K562 (cell line): ENCODE measurements around the gene YPEL1. TPM values are rescaled to one million over a fixed set of nuclear protein-coding genes. Genes with fewer than 3 reads are reported as not detected.
A peak's percentile ranks its signal among the peaks of the same experiment; 100 is the strongest.

Source experiments
- BCLAF1 ChIP-seq, 2 experiments: fragments of 450-650 bp in 1 of 2; IDR thresholded peaks; 2 replicates each; pipeline ENCODE4 v1.6.1; 2011 to 2017; ENCODE audit warnings: low read depth in 2 of 2, antibody characterized with exemption in 1 of 2, borderline replicate concordance in 1 of 2, low read length in 1 of 2, mild to moderate bottlenecking in 1 of 2, mixed read lengths in 1 of 2; ENCODE audit not compliant: control insufficient read depth in 1 of 2
- E2F5 ChIP-seq: sonication (generic); formaldehyde crosslinking; IDR thresholded peaks from 2 replicates; pipeline ENCODE4 v1.8.0; 2022; ENCODE audit warnings: mild to moderate bottlenecking, missing genetic modification reagents
- ETS1 ChIP-seq: conservative IDR thresholded peaks from 2 replicates; pipeline ENCODE4 v1.6.1; 2011; ENCODE audit warnings: low read depth, mild to moderate bottlenecking, low read length; ENCODE audit not compliant: control insufficient read depth
- FOXK1 ChIP-seq: sonication (generic); formaldehyde crosslinking; IDR thresholded peaks from 2 replicates; pipeline ENCODE4 v1.8.0; 2022; ENCODE audit warnings: missing genetic modification reagents, mild to moderate bottlenecking, borderline replicate concordance
- MAFK ChIP-seq: IDR thresholded peaks from 2 replicates; pipeline ENCODE4 v1.6.1; 2011; ENCODE audit warnings: low read length, improper control_type of control experiment
- MCM2 ChIP-seq: fragments of 450-650 bp; IDR thresholded peaks from 2 replicates; pipeline ENCODE4 v1.6.1; 2017; ENCODE audit warnings: low read depth, mild to moderate bottlenecking
- MEF2D ChIP-seq: conservative IDR thresholded peaks from 2 replicates; pipeline ENCODE4 v1.6.1; 2016; ENCODE audit warnings: low read depth, missing genetic modification characterization, missing compliant biosample characterization
- RFX5 ChIP-seq: IDR thresholded peaks from 2 replicates; pipeline ENCODE4 v1.6.1; 2011; ENCODE audit warnings: low read depth, mild to moderate bottlenecking, improper control_type of control experiment, low read length
- TAF15 ChIP-seq: fragments of 200-400 bp; formaldehyde crosslinking; IDR thresholded peaks from 2 replicates; pipeline ENCODE4 v1.6.1; 2017; ENCODE audit warnings: mild to moderate bottlenecking, low read depth, low read length, moderate library complexity
- TAF7 ChIP-seq: fragments of 450-650 bp; IDR thresholded peaks from 2 replicates; pipeline ENCODE4 v1.6.1; 2016; ENCODE audit warnings: missing genetic modification characterization, missing compliant biosample characterization
- TCF7 ChIP-seq: sonication (generic); IDR thresholded peaks from 2 replicates; pipeline ENCODE4 v1.6.1; 2016; ENCODE audit warnings: antibody characterized with exemption, borderline replicate concordance
- TCFL5 ChIP-seq: fragments of 250-450 bp; sonication (Bioruptor Pico); conservative IDR thresholded peaks from 2 replicates; pipeline ENCODE4 v1.6.1; 2021; ENCODE audit warnings: mild to moderate bottlenecking, moderate library complexity, matching md5 sums
- TEAD1 ChIP-seq, 2 experiments: fragments of 450-650 bp in 1 of 2; sonication (generic) in 1 of 2; formaldehyde crosslinking; IDR thresholded peaks; 2 replicates each; pipeline versions ENCODE4 v1.4.0 to v1.8.0; 2020 to 2022; ENCODE audit warnings: mild to moderate bottlenecking in 2 of 2, missing genetic modification reagents in 1 of 2
- ZKSCAN3 ChIP-seq: fragments of 250-450 bp; sonication (Bioruptor Pico); IDR thresholded peaks from 2 replicates; pipeline ENCODE4 v1.4.0; 2020
- ZMIZ1 ChIP-seq, 2 experiments: fragments of 150-350 bp in 1 of 2; IDR thresholded peaks; 2 replicates each; pipeline ENCODE4 v1.6.1; 2012 to 2016; ENCODE audit warnings: low read depth in 2 of 2, low read length in 2 of 2, mild to moderate bottlenecking in 1 of 2, moderate library complexity in 1 of 2
- ZNF395 ChIP-seq: fragments of 200-800 bp; sonication (Bioruptor generic); IDR thresholded peaks from 2 replicates; pipeline ENCODE4 v1.6.1; 2017; ENCODE audit warnings: missing genetic modification characterization, missing compliant biosample characterization
- ZSCAN29 ChIP-seq: fragments of 450-650 bp; IDR thresholded peaks from 2 replicates; pipeline ENCODE4 v1.6.1; 2017
- polyA plus RNA-seq, 8 experiments: library from polyadenylated mRNA; depleted of rRNA in 4 of 8; stranded (reverse) in 5 of 8; unstranded in 3 of 8; fragments of >200 nt; fragmentation: Nextera tagmentation in 2 of 8; fragmentation: Illumina TruSeq in 1 of 8; extraction: Ambion mirVana in 2 of 8; extraction: Trizol in 1 of 8; gene quantifications; 2 replicates each; pipeline versions ENCODE4 v1.2.1 to v1.2.3, GENCODE V29; 2011 to 2014; ENCODE audit warnings: inconsistent platforms in 1 of 8, missing spikeins in 1 of 8
- total RNA-seq, 7 experiments: library from RNA; depleted of rRNA in 6 of 7; stranded (reverse); fragments of >200 nt in 6 of 7; fragmentation: Illumina TruSeq in 2 of 7; extraction: Trizol in 2 of 7; gene quantifications; 2 replicates each; pipeline versions ENCODE4 v1.2.1 to v1.2.3, GENCODE V29; 2011 to 2021; ENCODE audit warnings: low replicate concordance in 1 of 7

The YPEL1 gene
- total and polyA plus RNA-seq, 9 of the 15 experiments (the other 6 are each of a cell fraction or from before 2014, with no cell fraction given), result 0.07 to 2.2 (median 0.46) TPM

GRCh38 chr22:21778705-21779363 is 43.2 kb upstream of the YPEL1 start (continued):
- no peak for TF ChIP-seq MEF2D (tag)
- TF ChIP-seq BCLAF1 (IDR thresholded peaks at IDR 0.05; ENCODE audit: borderline replicate concordance in 1 of 2, control insufficient read depth in 1 of 2, low read depth in 2 of 2, low read length in 1 of 2), result no peak
- TF ChIP-seq TAF7 (tag), result no peak
- no peak for TF ChIP-seq ETS1
- no peak for TF ChIP-seq RFX5
- TF ChIP-seq TCFL5 (CRISPR knock-in tag), result no peak
- TF ChIP-seq ZMIZ1 (IDR thresholded peaks at IDR 0.05; ENCODE audit: low read depth in 2 of 2, low read length in 2 of 2), result no peak
- TF ChIP-seq FOXK1, result peak; percentile 64; the same call in 1 of the 2 replicates
- TF ChIP-seq TEAD1 (CRISPR knock-in tag; IDR thresholded peaks at IDR 0.05), result peak in 1 of 2 experiments; percentile 86; a peak in 1 of 4 replicates
- TF ChIP-seq TCF7, result no peak
- TF ChIP-seq MCM2, result no peak
- TF ChIP-seq ZNF395, result no peak
- no peak for TF ChIP-seq TAF15
- no peak for TF ChIP-seq E2F5 (CRISPR knock-in tag)
- no peak for TF ChIP-seq ZSCAN29
- no peak for TF ChIP-seq ZKSCAN3
- peak; percentile 27; the same call in 1 of the 2 replicates for TF ChIP-seq MAFK
